ENCODE measurements around the gene CTTNBP2.

Gene CTTNBP2

DNA sequence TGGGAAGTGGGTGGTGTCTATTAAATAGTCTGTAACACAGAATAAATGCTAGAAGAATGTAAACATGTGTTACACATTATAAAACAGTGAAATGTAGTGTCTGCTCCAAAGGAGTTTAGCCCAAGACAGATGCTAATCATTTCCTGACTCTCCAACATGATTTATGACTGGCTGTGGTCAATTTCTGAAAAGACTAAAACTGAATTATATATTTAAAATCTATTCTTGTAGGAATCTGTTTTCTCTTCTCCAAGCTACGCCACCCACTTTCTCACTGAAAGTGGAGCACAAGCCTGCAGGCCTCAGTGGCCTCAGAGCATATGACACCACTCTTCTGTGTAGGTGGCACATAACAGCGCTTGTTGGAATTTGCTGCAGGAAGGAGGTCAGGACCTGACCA, 44.4 kb downstream of the CTTNBP2 start:
- H3K4me1 ChIP-seq (ENCODE audit: control insufficient read depth, insufficient read depth, low read length, poor library complexity, severe bottlenecking) = no peaks in the 10 kb centered on the region
- H3K27me3 ChIP-seq (replicated peaks; ENCODE audit: control insufficient read depth, insufficient read depth, low read length, poor library complexity, severe bottlenecking) = no peaks in the 10 kb centered on the region
- H3K27ac ChIP-seq (ENCODE audit: insufficient read depth, low read length, poor library complexity, severe bottlenecking) = no peak overlapping the region
- H3K36me3 ChIP-seq (ENCODE audit: control insufficient read depth, insufficient read depth, low read length) = no peaks in the 10 kb centered on the region
- no peak for DNase-seq
- H3K4me3 ChIP-seq (ENCODE audit: insufficient read depth, low read depth, low read length, poor library complexity, severe bottlenecking) = no peak overlapping the region
- H3K9me3 ChIP-seq (ENCODE audit: control insufficient read depth, low read length) = no peaks in the 10 kb centered on the region

DNA sequence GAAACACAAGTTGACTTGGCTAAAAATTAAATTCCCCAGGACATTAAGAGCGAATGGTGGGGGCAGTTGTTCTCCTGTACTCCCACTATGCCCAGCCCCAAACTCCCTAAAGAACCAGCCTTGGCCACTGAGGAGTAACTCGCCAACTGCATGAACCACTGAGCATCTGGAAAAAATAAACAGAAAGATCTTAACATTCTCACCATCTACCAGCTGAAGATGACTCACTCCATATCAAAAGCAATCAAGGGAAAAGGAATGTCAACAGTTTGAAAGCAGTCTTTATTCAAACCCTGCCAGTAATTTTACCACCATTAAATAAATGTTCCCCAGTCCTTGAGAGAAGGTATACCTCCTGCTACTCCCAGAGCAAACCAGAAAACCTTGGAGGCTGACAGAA, 45.4 kb downstream of the CTTNBP2 start:
- Histone ChIP-seq H3K27ac (ENCODE audit: insufficient read depth, low read length, poor library complexity, severe bottlenecking) (no peak overlapping the region), H3K4me1 (ENCODE audit: control insufficient read depth, insufficient read depth, low read length, poor library complexity, severe bottlenecking) (no peaks in the 10 kb centered on the region), H3K9me3 (ENCODE audit: control insufficient read depth, low read length) (no peaks in the 10 kb centered on the region), H3K36me3 (ENCODE audit: control insufficient read depth, insufficient read depth, low read length) (no peaks in the 10 kb centered on the region), H3K4me3 (ENCODE audit: insufficient read depth, low read depth, low read length, poor library complexity, severe bottlenecking) (no peak overlapping the region), H3K27me3 (replicated peaks; ENCODE audit: control insufficient read depth, insufficient read depth, low read length, poor library complexity, severe bottlenecking) (no peaks in the 10 kb centered on the region)
- no peak for DNase-seq

DNA sequence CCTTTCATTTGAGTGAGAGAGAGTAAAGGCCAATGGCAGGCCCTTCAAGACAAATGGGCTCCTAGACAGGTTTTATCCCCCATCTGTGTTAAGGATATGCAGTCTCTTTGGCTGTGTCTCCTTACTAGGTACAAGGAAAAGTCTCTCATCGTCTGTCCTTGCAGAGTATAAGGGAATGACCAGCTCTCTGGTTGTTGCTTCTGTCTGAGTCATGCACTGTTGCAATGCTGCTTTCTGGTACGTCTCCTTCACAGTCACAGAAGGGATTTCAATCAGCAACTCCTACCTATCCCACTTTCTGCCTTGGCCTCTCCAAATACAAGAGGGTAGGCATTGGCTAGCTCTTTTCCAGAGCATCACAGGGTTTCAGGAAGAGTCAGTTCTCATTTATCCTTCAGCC, 48.1 kb downstream of the CTTNBP2 start:
- no peaks in the 10 kb centered on the region for H3K36me3 ChIP-seq (ENCODE audit: control insufficient read depth, insufficient read depth, low read length)
- no peaks in the 10 kb centered on the region for H3K9me3 ChIP-seq (ENCODE audit: control insufficient read depth, low read length)
- no peak overlapping the region for H3K4me3 ChIP-seq (ENCODE audit: insufficient read depth, low read depth, low read length, poor library complexity, severe bottlenecking)
- no peaks in the 10 kb centered on the region for H3K27me3 ChIP-seq (replicated peaks; ENCODE audit: control insufficient read depth, insufficient read depth, low read length, poor library complexity, severe bottlenecking)
- no peaks in the 10 kb centered on the region for H3K4me1 ChIP-seq (ENCODE audit: control insufficient read depth, insufficient read depth, low read length, poor library complexity, severe bottlenecking)
- DNase-seq = no peak
- H3K27ac ChIP-seq (ENCODE audit: insufficient read depth, low read length, poor library complexity, severe bottlenecking) = no peak overlapping the region

DNA sequence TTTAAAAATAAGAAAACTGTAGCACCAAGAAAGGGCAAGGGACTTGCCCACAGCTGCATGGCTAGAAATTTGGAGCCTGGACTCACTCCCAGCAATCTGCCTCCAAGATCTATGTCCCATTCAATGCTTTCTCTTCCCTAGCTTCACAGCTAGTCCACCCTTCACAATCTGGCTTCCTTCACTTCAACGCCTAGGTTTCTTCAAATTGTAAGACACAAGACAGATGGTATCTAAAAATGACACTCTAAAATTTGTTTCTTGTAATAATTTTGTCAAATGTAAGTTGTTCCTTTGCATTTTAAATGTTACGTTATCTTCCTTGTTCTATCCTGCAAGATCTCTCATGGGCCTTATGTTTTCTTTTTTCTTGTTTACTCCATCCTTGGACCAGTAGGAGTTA, 48.6 kb downstream of the CTTNBP2 start:
- DNase-seq = no peak

DNA sequence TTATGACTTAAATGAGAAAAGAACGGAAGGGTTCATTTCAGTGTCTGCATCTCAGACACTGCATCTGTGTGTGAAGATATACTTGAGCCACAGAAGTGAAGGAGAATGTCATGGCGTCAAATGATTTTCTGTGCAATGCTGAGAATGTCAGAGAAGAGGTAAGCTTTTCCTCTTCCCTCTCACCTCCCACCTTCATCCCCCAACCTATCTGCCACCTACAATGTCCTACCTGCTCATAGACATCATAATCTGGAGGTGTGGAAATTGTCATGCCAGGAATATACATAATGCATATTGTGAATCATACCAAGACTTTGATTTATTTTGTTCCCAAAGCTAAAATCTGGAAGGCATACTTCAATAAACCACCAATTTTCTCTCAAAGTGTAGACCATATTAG, 53.7 kb downstream of the CTTNBP2 start:
- H3K27me3 ChIP-seq (replicated peaks; ENCODE audit: control insufficient read depth, insufficient read depth, low read length, poor library complexity, severe bottlenecking) = no peaks in the 10 kb centered on the region
- H3K4me1 ChIP-seq (ENCODE audit: control insufficient read depth, insufficient read depth, low read length, poor library complexity, severe bottlenecking) = no peaks in the 10 kb centered on the region
- no peaks in the 10 kb centered on the region for H3K9me3 ChIP-seq (ENCODE audit: control insufficient read depth, low read length)
- DNase-seq = no peak
- no peaks in the 10 kb centered on the region for H3K36me3 ChIP-seq (ENCODE audit: control insufficient read depth, insufficient read depth, low read length)
- H3K27ac ChIP-seq (ENCODE audit: insufficient read depth, low read length, poor library complexity, severe bottlenecking) = no peak overlapping the region
- H3K4me3 ChIP-seq (ENCODE audit: insufficient read depth, low read depth, low read length, poor library complexity, severe bottlenecking) = no peak overlapping the region

More for the DNA sequence above, 48.6 kb downstream of the CTTNBP2 start:
- no peaks in the 10 kb centered on the region for H3K9me3 ChIP-seq (ENCODE audit: control insufficient read depth, low read length)
- H3K27me3 ChIP-seq (replicated peaks; ENCODE audit: control insufficient read depth, insufficient read depth, low read length, poor library complexity, severe bottlenecking) = no peaks in the 10 kb centered on the region
- H3K4me3 ChIP-seq (ENCODE audit: insufficient read depth, low read depth, low read length, poor library complexity, severe bottlenecking) = no peak overlapping the region
- no peaks in the 10 kb centered on the region for H3K36me3 ChIP-seq (ENCODE audit: control insufficient read depth, insufficient read depth, low read length)
- H3K27ac ChIP-seq (ENCODE audit: insufficient read depth, low read length, poor library complexity, severe bottlenecking) = no peak overlapping the region
- no peaks in the 10 kb centered on the region for H3K4me1 ChIP-seq (ENCODE audit: control insufficient read depth, insufficient read depth, low read length, poor library complexity, severe bottlenecking)

DNA sequence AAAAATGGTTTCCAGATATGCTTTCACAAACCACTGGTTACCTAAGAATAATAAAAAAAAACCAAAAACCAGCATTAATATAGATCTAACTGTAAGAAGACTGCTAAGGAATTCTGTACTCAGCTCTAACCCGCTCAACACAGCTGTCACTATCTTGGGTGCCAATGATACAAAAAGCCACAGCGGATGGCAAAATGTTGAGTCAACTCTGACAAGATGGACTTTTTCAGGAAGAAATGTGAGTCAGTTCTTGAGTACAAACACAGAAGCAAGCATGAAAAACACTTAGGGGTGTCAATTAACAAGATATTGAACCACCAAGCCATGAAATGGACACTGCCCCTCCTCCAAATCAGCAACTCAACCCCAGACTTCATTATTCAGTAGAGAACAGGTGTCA, 55.0 kb downstream of the CTTNBP2 start:
- no peaks in the 10 kb centered on the region for H3K27me3 ChIP-seq (replicated peaks; ENCODE audit: control insufficient read depth, insufficient read depth, low read length, poor library complexity, severe bottlenecking)
- no peak overlapping the region for H3K4me3 ChIP-seq (ENCODE audit: insufficient read depth, low read depth, low read length, poor library complexity, severe bottlenecking)
- no peaks in the 10 kb centered on the region for H3K9me3 ChIP-seq (ENCODE audit: control insufficient read depth, low read length)
- H3K4me1 ChIP-seq (ENCODE audit: control insufficient read depth, insufficient read depth, low read length, poor library complexity, severe bottlenecking) = no peaks in the 10 kb centered on the region
- no peak for DNase-seq
- H3K36me3 ChIP-seq (ENCODE audit: control insufficient read depth, insufficient read depth, low read length) = no peaks in the 10 kb centered on the region
- no peak overlapping the region for H3K27ac ChIP-seq (ENCODE audit: insufficient read depth, low read length, poor library complexity, severe bottlenecking)

DNA sequence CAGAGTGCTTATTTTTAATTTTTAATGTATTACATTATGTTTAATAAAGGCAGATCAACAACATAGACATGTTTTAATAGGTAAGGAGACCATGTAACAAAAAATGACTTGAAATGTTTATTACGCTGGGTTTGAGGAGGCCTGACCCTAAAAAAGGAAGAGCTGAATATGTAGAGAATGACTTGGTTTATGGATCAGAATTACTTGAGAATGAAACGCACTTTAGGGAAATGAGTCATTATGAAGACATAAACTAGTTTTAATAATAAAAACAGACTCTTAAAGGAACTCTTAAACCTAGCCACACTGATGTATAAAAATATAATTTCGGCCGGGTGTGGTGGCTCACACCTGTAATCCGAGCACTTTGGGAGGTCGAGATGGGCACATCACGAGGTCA, 56.5 kb downstream of the CTTNBP2 start:
- Histone ChIP-seq H3K4me1 (ENCODE audit: control insufficient read depth, insufficient read depth, low read length, poor library complexity, severe bottlenecking) (no peaks in the 10 kb centered on the region), H3K4me3 (ENCODE audit: insufficient read depth, low read depth, low read length, poor library complexity, severe bottlenecking) (no peak overlapping the region), H3K27me3 (replicated peaks; ENCODE audit: control insufficient read depth, insufficient read depth, low read length, poor library complexity, severe bottlenecking) (no peaks in the 10 kb centered on the region), H3K27ac (ENCODE audit: insufficient read depth, low read length, poor library complexity, severe bottlenecking) (no peak overlapping the region), H3K9me3 (ENCODE audit: control insufficient read depth, low read length) (no peaks in the 10 kb centered on the region), H3K36me3 (ENCODE audit: control insufficient read depth, insufficient read depth, low read length) (no peaks in the 10 kb centered on the region)
- no peak for DNase-seq

DNA sequence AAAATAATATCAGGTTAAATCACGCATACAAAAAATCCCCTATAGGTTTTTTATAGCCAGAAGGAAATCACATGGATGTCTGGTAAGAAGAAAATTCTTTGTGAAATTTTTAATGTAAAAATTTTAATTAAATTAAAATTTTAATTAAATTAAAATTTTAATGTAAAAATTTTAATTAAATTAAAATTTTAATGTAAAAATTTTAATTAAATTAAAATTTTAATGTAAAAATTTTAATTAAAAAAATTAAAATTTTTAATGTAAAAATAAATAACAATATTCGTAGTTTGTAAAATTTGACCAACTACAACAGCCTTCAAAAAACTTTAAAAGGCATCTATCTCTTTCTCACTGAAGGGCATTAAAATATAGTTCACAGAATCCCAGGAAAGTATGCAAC, 61.5 kb downstream of the CTTNBP2 start:
- H3K4me3 ChIP-seq (ENCODE audit: insufficient read depth, low read depth, low read length, poor library complexity, severe bottlenecking) = no peak overlapping the region
- no peaks in the 10 kb centered on the region for H3K27me3 ChIP-seq (replicated peaks; ENCODE audit: control insufficient read depth, insufficient read depth, low read length, poor library complexity, severe bottlenecking)
- H3K27ac ChIP-seq (ENCODE audit: insufficient read depth, low read length, poor library complexity, severe bottlenecking) = no peak overlapping the region
- no peaks in the 10 kb centered on the region for H3K4me1 ChIP-seq (ENCODE audit: control insufficient read depth, insufficient read depth, low read length, poor library complexity, severe bottlenecking)
- H3K36me3 ChIP-seq (ENCODE audit: control insufficient read depth, insufficient read depth, low read length) = no peaks in the 10 kb centered on the region
- DNase-seq = no peak
- H3K9me3 ChIP-seq (ENCODE audit: control insufficient read depth, low read length) = no peaks in the 10 kb centered on the region

DNA sequence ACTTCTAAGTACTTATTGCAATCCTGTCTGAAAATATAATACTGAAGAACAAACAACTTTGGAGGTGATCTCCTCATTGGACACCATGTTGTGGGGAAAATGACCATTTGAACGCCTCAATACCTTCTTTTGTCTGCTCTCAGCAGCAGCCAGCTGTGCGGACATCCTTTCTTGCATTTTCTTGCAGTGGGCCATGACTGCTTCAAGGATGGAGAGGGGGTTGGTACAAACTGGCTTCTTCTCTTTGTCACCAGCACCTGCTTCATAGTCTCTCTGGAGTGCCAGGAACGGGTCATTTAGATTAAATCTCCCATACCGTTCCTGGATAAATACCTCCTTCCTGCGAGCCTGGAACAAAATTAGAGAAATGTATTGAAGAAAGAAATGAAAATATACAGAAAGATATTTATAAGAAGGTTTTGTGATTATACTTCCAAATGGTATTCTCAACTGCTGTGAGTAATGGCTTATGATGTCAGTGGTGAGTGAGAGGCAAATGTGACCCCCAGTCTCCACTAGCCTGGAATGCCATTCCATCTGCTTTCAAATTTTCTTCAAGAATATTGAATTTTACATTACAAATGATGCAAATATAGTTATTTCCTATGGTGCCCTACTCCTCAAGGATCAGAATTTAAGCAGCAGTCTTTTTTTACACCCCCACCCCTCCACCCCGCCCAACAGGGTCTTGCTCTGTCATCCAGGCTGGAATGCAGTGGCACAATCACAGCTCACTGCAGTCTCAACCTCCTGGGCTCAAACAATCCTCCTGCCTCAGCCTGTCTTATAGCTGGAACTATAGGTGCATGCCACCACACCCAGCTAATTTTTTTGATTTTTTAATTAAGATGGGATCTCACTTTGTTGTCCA, 62.4 kb downstream of the CTTNBP2 start:
- no peaks in the 10 kb centered on the region for H3K9me3 ChIP-seq (ENCODE audit: control insufficient read depth, low read length)
- no peak overlapping the region for H3K4me3 ChIP-seq (ENCODE audit: insufficient read depth, low read depth, low read length, poor library complexity, severe bottlenecking)
- no peak overlapping the region for H3K27ac ChIP-seq (ENCODE audit: insufficient read depth, low read length, poor library complexity, severe bottlenecking)
- no peaks in the 10 kb centered on the region for H3K27me3 ChIP-seq (replicated peaks; ENCODE audit: control insufficient read depth, insufficient read depth, low read length, poor library complexity, severe bottlenecking)
- DNase-seq = no peak
- H3K4me1 ChIP-seq (ENCODE audit: control insufficient read depth, insufficient read depth, low read length, poor library complexity, severe bottlenecking) = no peaks in the 10 kb centered on the region
- no peaks in the 10 kb centered on the region for H3K36me3 ChIP-seq (ENCODE audit: control insufficient read depth, insufficient read depth, low read length)

DNA sequence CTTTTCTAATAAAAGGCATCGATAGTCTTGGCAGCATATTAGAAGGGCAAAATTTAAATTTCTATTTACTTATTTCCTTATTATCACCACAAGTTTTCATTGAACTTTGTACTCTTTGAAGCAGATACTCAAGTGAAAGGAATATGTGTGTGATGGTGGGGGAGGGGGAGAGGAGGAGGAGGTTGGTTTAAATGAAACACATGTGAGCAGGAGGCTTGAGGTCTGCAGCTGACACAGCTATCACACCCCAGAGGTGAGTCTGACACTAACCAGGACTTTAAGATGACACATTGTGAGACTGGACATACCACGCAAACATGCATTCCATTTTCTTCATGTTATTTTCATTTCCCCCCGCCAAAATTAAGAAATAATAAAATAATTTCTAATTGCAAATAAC, 63.3 kb downstream of the CTTNBP2 start:
- Histone ChIP-seq H3K4me1 (ENCODE audit: control insufficient read depth, insufficient read depth, low read length, poor library complexity, severe bottlenecking) (no peaks in the 10 kb centered on the region), H3K4me3 (ENCODE audit: insufficient read depth, low read depth, low read length, poor library complexity, severe bottlenecking) (no peak overlapping the region), H3K36me3 (ENCODE audit: control insufficient read depth, insufficient read depth, low read length) (no peaks in the 10 kb centered on the region), H3K9me3 (ENCODE audit: control insufficient read depth, low read length) (no peaks in the 10 kb centered on the region), H3K27ac (ENCODE audit: insufficient read depth, low read length, poor library complexity, severe bottlenecking) (no peak overlapping the region), H3K27me3 (replicated peaks; ENCODE audit: control insufficient read depth, insufficient read depth, low read length, poor library complexity, severe bottlenecking) (no peaks in the 10 kb centered on the region)
- DNase-seq = no peak

Data from effector memory CD4-positive, alpha-beta T cell (primary cell).